HepG2 (cell line): ENCODE data around the gene VAT1L. TPM values are rescaled to one million over a fixed set of nuclear protein-coding genes. Genes with fewer than 3 reads are reported as not detected.

Source experiments
- ATAC-seq: fragments of 200-7000 bp; cut with Tn5 transposase; 3 replicates; pipeline ENCODE4 v1.9.1; 2020; ENCODE audit warnings: mild to moderate bottlenecking, moderate library complexity
- BruUV-seq: library from RNA; stranded (reverse); fragments of 400-500 nt; replicated peaks from 2 replicates; lab custom pipeline; 2021; lab: Mats Ljungman, UMichigan
- CTCF ChIA-PET: fragments of 300-600 bp; formaldehyde crosslinking; extraction: SDS; loops from one replicate; lab custom pipeline; 2021; ENCODE audit warnings: low total read pairs, inconsistent platforms, low intra/inter-chr PET ratio; lab: Yijun Ruan, JAX
- POLR2A ChIA-PET: fragments of 350-600 bp; sonication (Branson Sonifier 250); formaldehyde crosslinking; loops from one replicate; lab custom pipeline; 2020; ENCODE audit warnings: antibody characterized with exemption, inconsistent platforms; lab: Yijun Ruan, JAX
- DNase-seq: peaks from one replicate; pipeline ENCODE4 v3.0.0-alpha.2; 2015; ENCODE audit warnings: low spot score
- FAIRE-seq: peaks from 3 replicates; lab custom pipeline; 2011; peaks lifted over from hg19 to GRCh38; lab: Jason Lieb, UNC
- H2AFZ ChIP-seq: one replicate; pipeline ENCODE4 v1.6.1; 2011; ENCODE audit warnings: low read length, inconsistent platforms
- H3K27ac ChIP-seq: fragments of 300-600 bp; 3 replicates; pipeline ENCODE4 v1.8.0; 2011; ENCODE audit warnings: mixed run types, mild to moderate bottlenecking, mixed read lengths, low read length, inconsistent platforms; ENCODE audit not compliant: insufficient read depth; ENCODE audit errors: extremely low read length
- H3K27me3 ChIP-seq, 2 experiments: fragments of 200-600 bp in 1 of 2; 2 replicates in 1 of 2; 3 replicates in 1 of 2; pipeline versions ENCODE4 v1.6.0 to v1.8.0; 2011; ENCODE audit warnings: low read length in 2 of 2, mild to moderate bottlenecking in 2 of 2, moderate library complexity in 2 of 2, inconsistent platforms in 1 of 2; ENCODE audit not compliant: insufficient read depth in 2 of 2, control insufficient read depth in 1 of 2
- H3K36me3 ChIP-seq, 2 experiments: fragments of 200-600 bp in 1 of 2; replicated peaks in 1 of 2; 2 replicates in 1 of 2; 3 replicates in 1 of 2; pipeline versions ENCODE4 v1.5.1 to v1.8.0; 2011; ENCODE audit warnings: low read length in 2 of 2, inconsistent platforms in 1 of 2; ENCODE audit not compliant: insufficient read depth in 2 of 2, control insufficient read depth in 1 of 2
- H3K4me1 ChIP-seq: 2 replicates; pipeline ENCODE4 v1.5.1; 2012; ENCODE audit warnings: low read length, inconsistent platforms; ENCODE audit not compliant: insufficient read depth
- H3K4me2 ChIP-seq: 2 replicates; pipeline ENCODE4 v1.6.0; 2011; ENCODE audit warnings: low read depth, low read length, inconsistent platforms
- H3K4me3 ChIP-seq, 3 experiments: fragments of 200-600 bp in 1 of 3; sonication (generic), shearing (Covaris generic) in 1 of 3; replicated peaks in 1 of 3; 2 replicates each; pipeline ENCODE4 v1.5.1; 2011 to 2016; ENCODE audit warnings: low read length in 3 of 3, inconsistent platforms in 2 of 3, low read depth in 2 of 3, mild to moderate bottlenecking in 2 of 3, control low read depth in 1 of 3, mixed read lengths in 1 of 3; ENCODE audit not compliant: insufficient read depth in 1 of 3
- H3K79me2 ChIP-seq: one replicate; pipeline ENCODE4 v1.6.1; 2011; ENCODE audit warnings: low read length, inconsistent platforms; ENCODE audit not compliant: insufficient read depth
- H3K9ac ChIP-seq: 2 replicates; pipeline ENCODE4 v1.6.0; 2011; ENCODE audit warnings: mild to moderate bottlenecking, low read depth, low read length, inconsistent platforms; ENCODE audit not compliant: insufficient read depth
- H3K9me3 ChIP-seq: 2 replicates; pipeline ENCODE4 v1.5.1; 2012; ENCODE audit warnings: mild to moderate bottlenecking, low read length
- H4K20me1 ChIP-seq: 2 replicates; pipeline ENCODE4 v1.6.0; 2011; ENCODE audit warnings: inconsistent platforms, mild to moderate bottlenecking, low read length, moderate library complexity; ENCODE audit not compliant: insufficient read depth
- GATA4 ChIP-seq: sonication (generic); IDR thresholded peaks from 2 replicates; pipeline ENCODE4 v1.6.1; 2016; ENCODE audit warnings: antibody characterized with exemption, low read depth, borderline replicate concordance
- HCFC1 ChIP-seq: fragments of 150-350 bp; IDR thresholded peaks from 2 replicates; pipeline ENCODE4 v1.6.1; 2014; ENCODE audit warnings: low read depth, low read length
- IKZF5 ChIP-seq: IDR thresholded peaks from 2 replicates; pipeline ENCODE4 v1.6.1; 2018; ENCODE audit warnings: missing genetic modification reagents, mild to moderate bottlenecking, missing compliant biosample characterization
- ZMAT3 ChIP-seq: sonication (generic); formaldehyde crosslinking; conservative IDR thresholded peaks from 2 replicates; pipeline ENCODE4 v1.7.0; 2021; ENCODE audit warnings: missing genetic modification reagents
- ZNF407 ChIP-seq: sonication (generic); formaldehyde crosslinking; IDR thresholded peaks from one replicate; pipeline ENCODE4 v1.5.1; 2020; ENCODE audit warnings: mild to moderate bottlenecking, missing genetic modification reagents; ENCODE audit errors: not compliant biosample characterization
- WGBS: methylation state at CpG from one replicate; pipeline ENCODE4 v1.1.6; 2017; ENCODE audit warnings: low lambda C conversion rate; 5-methylcytosine and 5-hydroxymethylcytosine counted together
- in situ Hi-C: cut with HindIII; loops from 2 replicates; pipeline ENCODE4 v1.10.0; 2017; ENCODE audit warnings: low pct_unique_long_range_greater_than_20kb; ENCODE audit not compliant: extremely low pct_ligation_motif_present
- intact Hi-C: fragments of 100-400 bp; cut with micrococcal nuclease; formaldehyde crosslinking; loops from one replicate; pipeline ENCODE4 v1.10.0; 2022; ENCODE audit not compliant: unreplicated experiment
- polyA plus RNA-seq, 8 experiments: library from polyadenylated mRNA; depleted of rRNA in 3 of 8; stranded (reverse) in 7 of 8; unstranded in 1 of 8; fragments of >200 nt; fragmentation: Illumina TruSeq in 4 of 8; extraction: Trizol in 4 of 8; gene quantifications; 2 replicates each; pipeline versions ENCODE4 v1.2.1 to v1.2.3, GENCODE V29; 2011 to 2016; ENCODE audit warnings: low read depth in 4 of 8, missing spikeins in 1 of 8, mixed read lengths in 1 of 8; ENCODE audit not compliant: insufficient read depth in 1 of 8
- total RNA-seq, 5 experiments: library from RNA; depleted of rRNA; stranded (reverse); fragments of >200 nt; fragmentation: Illumina TruSeq; extraction: Trizol; gene quantifications; 2 replicates each; pipeline ENCODE4 v1.2.3, GENCODE V29; 2016; ENCODE audit warnings: low read depth in 1 of 5
- TF ChIP-seq, protein P1 (sequence below): sonication (generic); formaldehyde crosslinking; IDR thresholded peaks from 2 replicates; pipeline ENCODE4 v1.9.0; 2021; ENCODE audit warnings: missing genetic modification reagents, borderline replicate concordance

VAT1L gene
- total and polyA plus RNA-seq, 2 of the 13 experiments (the other 11 are each of a cell fraction or from before 2014, with no cell fraction given) = not detected

GRCh38 chr16:77842468-77842867 lies 54.1 kb downstream of the VAT1L start (continued):
- TF ChIP-seq, protein P1, sequence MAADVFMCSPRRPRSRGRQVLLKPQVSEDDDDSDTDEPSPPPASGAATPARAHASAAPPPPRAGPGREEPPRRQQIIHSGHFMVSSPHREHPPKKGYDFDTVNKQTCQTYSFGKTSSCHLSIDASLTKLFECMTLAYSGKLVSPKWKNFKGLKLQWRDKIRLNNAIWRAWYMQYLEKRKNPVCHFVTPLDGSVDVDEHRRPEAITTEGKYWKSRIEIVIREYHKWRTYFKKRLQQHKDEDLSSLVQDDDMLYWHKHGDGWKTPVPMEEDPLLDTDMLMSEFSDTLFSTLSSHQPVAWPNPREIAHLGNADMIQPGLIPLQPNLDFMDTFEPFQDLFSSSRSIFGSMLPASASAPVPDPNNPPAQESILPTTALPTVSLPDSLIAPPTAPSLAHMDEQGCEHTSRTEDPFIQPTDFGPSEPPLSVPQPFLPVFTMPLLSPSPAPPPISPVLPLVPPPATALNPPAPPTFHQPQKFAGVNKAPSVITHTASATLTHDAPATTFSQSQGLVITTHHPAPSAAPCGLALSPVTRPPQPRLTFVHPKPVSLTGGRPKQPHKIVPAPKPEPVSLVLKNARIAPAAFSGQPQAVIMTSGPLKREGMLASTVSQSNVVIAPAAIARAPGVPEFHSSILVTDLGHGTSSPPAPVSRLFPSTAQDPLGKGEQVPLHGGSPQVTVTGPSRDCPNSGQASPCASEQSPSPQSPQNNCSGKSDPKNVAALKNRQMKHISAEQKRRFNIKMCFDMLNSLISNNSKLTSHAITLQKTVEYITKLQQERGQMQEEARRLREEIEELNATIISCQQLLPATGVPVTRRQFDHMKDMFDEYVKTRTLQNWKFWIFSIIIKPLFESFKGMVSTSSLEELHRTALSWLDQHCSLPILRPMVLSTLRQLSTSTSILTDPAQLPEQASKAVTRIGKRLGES (CRISPR knock-in tag) = no peak
- TF ChIP-seq HCFC1 = no peak

GRCh38 chr16:77843405-77843804 lies 55.0 kb downstream of the VAT1L start:
- no TSS peak for BruUV-seq
- POLR2A ChIA-PET = no interaction called here
- 0% methylated on average over 3 of the region's 3 CpGs for WGBS
- Histone ChIP-seq H3K4me1 (peaks cover 14% of the 10 kb centered on the region), H3K27ac (no peak overlapping the region), H2AFZ (no peak overlapping the region), H3K36me3 (no peaks in the 10 kb centered on the region), H3K79me2 (no peaks in the 10 kb centered on the region), H4K20me1 (no peaks in the 10 kb centered on the region), H3K27me3 (peaks cover 0 to 23% of the 10 kb centered on the region in 2 experiments; a peak in 3 of 5 replicates), H3K9ac (no peak overlapping the region), H3K9me3 (no peaks in the 10 kb centered on the region), H3K4me2 (no peak overlapping the region), H3K4me3 (no peak overlapping the region)
- in situ Hi-C loops (no loop called here), intact Hi-C loops (no loop called here)
- CTCF ChIA-PET = no interaction called here
- FAIRE-seq = no peak
- no peak for ATAC-seq
- DNase-seq = no peak
- TF ChIP-seq ZMAT3 (CRISPR knock-in tag) (no peak), IKZF5 (CRISPR knock-in tag) (no peak), GATA4 (no peak), ZNF407 (no peak)
